Endodermal cell (in vitro differentiated cells): ENCODE data around the gene ZNF302. TPM values are rescaled to one million over a fixed set of nuclear protein-coding genes. Genes with fewer than 3 reads are reported as not detected.

Experiments used
- DNase-seq: peaks from one replicate; pipeline ENCODE4 v3.0.0-alpha.2; 2017
- H3K27ac ChIP-seq: 2 replicates; pipeline ENCODE4 v1.5.1; 2013; ENCODE audit warnings: mild to moderate bottlenecking, low read depth, low read length, moderate library complexity
- H3K27me3 ChIP-seq: 2 replicates; pipeline ENCODE4 v1.6.1; 2013; ENCODE audit warnings: mild to moderate bottlenecking, low read length, moderate library complexity; ENCODE audit not compliant: insufficient read depth, control insufficient read depth, poor library complexity, severe bottlenecking
- H3K36me3 ChIP-seq: 2 replicates; pipeline ENCODE4 v1.7.0; 2013; ENCODE audit warnings: mild to moderate bottlenecking, low read length, moderate library complexity; ENCODE audit not compliant: control insufficient read depth, insufficient read depth
- H3K4me1 ChIP-seq: one replicate; pipeline ENCODE4 v1.7.0; 2013; ENCODE audit warnings: low read length; ENCODE audit not compliant: control insufficient read depth, insufficient read depth
- H3K4me3 ChIP-seq: 2 replicates; pipeline ENCODE4 v1.5.1; 2013; ENCODE audit warnings: mild to moderate bottlenecking, low read length, moderate library complexity
- H3K9ac ChIP-seq: 2 replicates; pipeline ENCODE4 v1.6.1; 2013; ENCODE audit warnings: mild to moderate bottlenecking, low read length, moderate library complexity; ENCODE audit not compliant: poor library complexity, severe bottlenecking; ENCODE audit errors: extremely low read depth
- H3K9me3 ChIP-seq: 2 replicates; pipeline ENCODE4 v1.6.1; 2013; ENCODE audit warnings: mild to moderate bottlenecking, low read length, moderate library complexity; ENCODE audit not compliant: control insufficient read depth
- H3K27ac Mint-ChIP-seq: 2 replicates; pipeline ENCODE4 v1.8.0; 2020; ENCODE audit warnings: mixed read lengths
- H3K27me3 Mint-ChIP-seq: 2 replicates; pipeline ENCODE4 v1.8.0; 2021; ENCODE audit warnings: mild to moderate bottlenecking, mixed read lengths; ENCODE audit not compliant: insufficient read depth
- H3K36me3 Mint-ChIP-seq: 2 replicates; pipeline ENCODE4 v1.8.0; 2020; ENCODE audit warnings: low read depth, mixed read lengths
- H3K4me1 Mint-ChIP-seq: 2 replicates; pipeline ENCODE4 v1.8.0; 2020; ENCODE audit warnings: mixed read lengths
- H3K4me3 Mint-ChIP-seq: 2 replicates; pipeline ENCODE4 v1.8.0; 2020; ENCODE audit warnings: mild to moderate bottlenecking, moderate library complexity, mixed read lengths
- H3K9me3 Mint-ChIP-seq: 2 replicates; pipeline ENCODE4 v1.8.0; 2020; ENCODE audit warnings: mild to moderate bottlenecking, mixed read lengths
- CTCF ChIP-seq: fragments of 200-600 bp; sonication (generic); conservative IDR thresholded peaks from 2 replicates; pipeline ENCODE4 v1.5.0; 2021; ENCODE audit warnings: antibody characterized with exemption, mild to moderate bottlenecking
- WGBS, 2 experiments: methylation state at CpG; one replicate each; pipeline versions ENCODE4 v1.1.5 to v1.1.7; 2013; ENCODE audit warnings: missing lambda C conversion rate in 2 of 2, mixed read lengths in 1 of 2; ENCODE audit not compliant: insufficient coverage in 1 of 2, insufficient read length in 1 of 2; 5-methylcytosine and 5-hydroxymethylcytosine counted together
- total RNA-seq, 2 donors: library from RNA; stranded (reverse); fragmentation: NEBNext Ultra II Directional in 1 of 2; extraction: Animal tissue kit (Norgen Biotek cat#: 25700) in 1 of 2; gene quantifications; 2 replicates in 1 of 2; 3 replicates in 1 of 2; pipeline ENCODE4 v1.2.1, GENCODE V29; 2021

Gene ZNF302
- total RNA-seq, 2 donors from 2014 or later, result 24.1 to 27.4 TPM

DNA sequence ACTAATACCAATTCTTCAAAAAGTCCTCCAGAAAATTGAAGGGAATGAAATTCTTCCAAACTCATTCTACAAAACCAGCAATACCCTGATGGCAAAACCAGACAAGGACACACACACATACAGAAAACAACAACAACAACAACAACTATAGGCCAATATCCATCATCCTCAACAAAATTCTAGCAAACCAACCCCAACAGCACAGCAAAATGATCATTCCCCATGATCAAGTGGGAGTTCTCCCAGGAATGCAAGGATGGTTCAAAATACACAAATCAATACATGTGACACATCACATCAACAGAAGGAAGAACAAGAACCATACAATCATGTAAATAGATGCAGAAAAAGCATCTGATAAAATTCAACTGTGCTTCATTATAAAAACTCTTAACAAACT is 37.9 kb downstream of the ZNF302 start:
- Mint-ChIP-seq H3K9me3 (peaks cover 64% of the 10 kb centered on the region), H3K36me3 (peaks cover 9% of the 10 kb centered on the region), H3K27me3 (peaks cover 21% of the 10 kb centered on the region), H3K27ac (no peak overlapping the region), H3K4me1 (no peaks in the 10 kb centered on the region), H3K4me3 (no peak overlapping the region)
- peaks cover 61% of the 10 kb centered on the region for H3K9me3 ChIP-seq
- no peak for TF ChIP-seq CTCF
- H3K9ac ChIP-seq, result no peak overlapping the region
- no peak overlapping the region for H3K27ac ChIP-seq
- H3K27me3 ChIP-seq, result no peaks in the 10 kb centered on the region
- H3K4me1 ChIP-seq, result no peaks in the 10 kb centered on the region
- H3K36me3 ChIP-seq, result no peaks in the 10 kb centered on the region
- H3K4me3 ChIP-seq, result peak overlapping the region; percentile 16
- no peak for DNase-seq

- Histone ChIP-seq H3K36me3 (no peaks in the 10 kb centered on the region), H3K9ac (no peak overlapping the region), H3K4me3 (peak overlapping the region; percentile 56), H3K27me3 (no peaks in the 10 kb centered on the region), H3K4me1 (no peaks in the 10 kb centered on the region), H3K9me3 (peaks cover 23% of the 10 kb centered on the region), H3K27ac (no peak overlapping the region)
- H3K4me3 Mint-ChIP-seq, result no peak overlapping the region
- DNase-seq, result no peak
- TF ChIP-seq CTCF, result no peak
- no peaks in the 10 kb centered on the region for H3K4me1 Mint-ChIP-seq
- 74 to 77% methylated on average over 9 to 11 of the region's 11 CpGs for WGBS, 2 experiments
- H3K27me3 Mint-ChIP-seq, result peaks cover 47% of the 10 kb centered on the region
- H3K27ac Mint-ChIP-seq, result no peak overlapping the region
- peaks cover 18% of the 10 kb centered on the region for H3K9me3 Mint-ChIP-seq
- no peaks in the 10 kb centered on the region for H3K36me3 Mint-ChIP-seq
These were observed 44.9 kb downstream of the ZNF302 start for GRCh38 chr19:34722353-34722752.

DNA sequence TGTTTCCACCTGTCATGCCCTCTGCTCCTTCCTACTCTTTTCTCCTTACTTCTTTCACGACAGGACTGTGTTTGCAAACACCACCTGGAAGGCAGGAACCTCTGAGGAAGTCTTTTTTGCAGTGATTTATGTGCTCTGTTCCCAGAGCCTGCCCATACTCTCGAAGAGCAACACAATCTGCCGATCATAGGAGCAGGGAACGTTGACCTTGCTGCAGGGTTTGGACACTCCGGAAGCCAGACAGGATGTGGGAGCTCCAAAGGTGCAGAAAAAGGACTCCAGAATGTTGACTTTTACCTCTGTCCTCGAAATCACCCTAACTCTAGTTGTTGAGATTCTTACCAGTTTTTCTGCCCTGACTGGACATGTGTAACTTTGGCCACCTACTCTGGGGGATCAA is 47.9 kb downstream of the ZNF302 start:
- DNase-seq, result no peak
- Histone ChIP-seq H3K36me3 (no peaks in the 10 kb centered on the region), H3K4me1 (no peaks in the 10 kb centered on the region), H3K27ac (no peak overlapping the region), H3K27me3 (no peaks in the 10 kb centered on the region), H3K4me3 (peak overlapping the region; percentile 62), H3K9ac (no peak overlapping the region), H3K9me3 (peaks cover 41% of the 10 kb centered on the region)
- peaks cover 25% of the 10 kb centered on the region for H3K9me3 Mint-ChIP-seq
- TF ChIP-seq CTCF, result no peak
- H3K4me1 Mint-ChIP-seq, result no peaks in the 10 kb centered on the region
- H3K4me3 Mint-ChIP-seq, result no peak overlapping the region
- H3K36me3 Mint-ChIP-seq, result no peaks in the 10 kb centered on the region
- H3K27me3 Mint-ChIP-seq, result peaks cover 45% of the 10 kb centered on the region
- H3K27ac Mint-ChIP-seq, result no peak overlapping the region
- 81 to 86% methylated on average over 4 to 6 of the region's 6 CpGs for WGBS, 2 experiments
